ENCODE data around the gene TGM2.
"Not testable (repeated sequence)": the region's sequence is repeated elsewhere in the genome, so short reads cannot be mapped to it uniquely, and the experiment has no call there.

Gene TGM2

GRCh38 chr20:38113401-38114325 is 51.4 kb downstream of the TGM2 start:
- DNase-seq, result peak; percentile 70 to 81

GRCh38 chr20:38112930-38113294 is 52.2 kb downstream of the TGM2 start:
- DNase-seq, result no peak

GRCh38 chr20:38112261-38112929 is 52.7 kb downstream of the TGM2 start:
- no peak for DNase-seq

- no peak for DNase-seq
Observed at GRCh38 chr20:38111366-38112232, 53.5 kb downstream of the TGM2 start.

GRCh38 chr20:38110525-38111178 is 54.4 kb downstream of the TGM2 start:
- DNase-seq, result no peak

- peak; percentile 66 to 92 for DNase-seq
Observed at GRCh38 chr20:38109591-38110524, 55.2 kb downstream of the TGM2 start.

- DNase-seq, result peak; percentile 47 to 85
Observed at GRCh38 chr20:38108986-38109541, 56.0 kb downstream of the TGM2 start.

GRCh38 chr20:38108438-38108985 is 56.6 kb downstream of the TGM2 start:
- DNase-seq, result no peak

GRCh38 chr20:38107916-38108315 is 57.2 kb downstream of the TGM2 start:
- DNase-seq, result not testable (repeated sequence)

- DNase-seq, result not testable (repeated sequence)
Observed at GRCh38 chr20:38107386-38107785, 57.7 kb downstream of the TGM2 start.

GRCh38 chr20:38106461-38106860 is 58.6 kb downstream of the TGM2 start:
- DNase-seq, result no peak

- no peak for DNase-seq
Observed at GRCh38 chr20:38104285-38104684, 60.8 kb downstream of the TGM2 start.

GRCh38 chr20:38102206-38102605 is 62.9 kb downstream of the TGM2 start:
- DNase-seq, result not testable (repeated sequence)

- no peak for DNase-seq
Observed at GRCh38 chr20:38098952-38099351, 66.1 kb downstream of the TGM2 start.

- peak; percentile 38 to 74 for DNase-seq
Observed at GRCh38 chr20:38095017-38095686, 69.9 kb downstream of the TGM2 start.

- peak; percentile 91 to 94 for DNase-seq
Observed at GRCh38 chr20:38094373-38094891, 70.6 kb downstream of the TGM2 start.

GRCh38 chr20:38093641-38094077 is 71.4 kb downstream of the TGM2 start:
- DNase-seq, result no peak

- DNase-seq, result peak in 1 of 2 donors; percentile 69
Observed at GRCh38 chr20:38092915-38093314, 72.2 kb downstream of the TGM2 start.

GRCh38 chr20:38092260-38092857 is 72.7 kb downstream of the TGM2 start:
- DNase-seq, result no peak

Measured in inflammatory macrophage treated with lipopolysaccharide for 1 hour (primary cell).